ENCODE data around the gene ABTB1.

The ABTB1 gene

DNA sequence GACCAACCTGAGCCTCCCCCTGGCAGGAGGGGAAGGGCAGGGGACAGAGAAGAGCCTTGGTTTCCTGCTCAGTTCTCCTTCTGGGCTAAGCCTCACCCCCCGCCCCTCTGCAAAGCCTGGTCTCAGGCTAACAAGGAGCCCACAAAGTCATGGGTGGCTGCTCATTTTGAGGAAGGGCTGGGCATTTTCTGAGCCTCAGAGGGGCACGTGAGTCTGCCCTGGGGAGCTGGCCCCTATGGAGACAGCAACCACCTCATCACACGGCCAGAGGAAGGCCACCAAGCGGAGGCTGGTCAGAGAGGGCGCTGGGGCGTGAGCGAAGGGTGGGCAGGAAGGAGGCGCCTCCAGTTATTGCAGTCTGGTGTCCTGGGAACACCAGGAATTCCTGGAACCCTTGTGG is 18.7 kb downstream of the ABTB1 start:
- Histone ChIP-seq H3K9me3 (ENCODE audit: control insufficient read depth, insufficient read depth, low read depth, low read length) (no peaks in the 10 kb centered on the region), H3K27ac (ENCODE audit: extremely low read depth, low read depth, low read length) (no peak overlapping the region), H3K36me3 (ENCODE audit: control insufficient read depth in 2 of 2, insufficient read depth in 1 of 2, low read length in 2 of 2) (no peaks in the 10 kb centered on the region), H3K4me3 (ENCODE audit: low read depth, low read length) (no peak overlapping the region), H3K4me1 (ENCODE audit: control insufficient read depth, insufficient read depth, low read length) (no peaks in the 10 kb centered on the region)
- ChIA-PET CTCF (interaction anchor here (1.2 to 1.4 kb wide), 3 partner anchors 140 to 268 kb away, joined by 4 to 7 read pairs (median 5); no protein-coding TSS in a partner anchor), POLR2A (no interaction called here)
- no peak for TF ChIP-seq GLIS2 (tag by site-specific recombination; IDR thresholded peaks at IDR 0.05)

DNA sequence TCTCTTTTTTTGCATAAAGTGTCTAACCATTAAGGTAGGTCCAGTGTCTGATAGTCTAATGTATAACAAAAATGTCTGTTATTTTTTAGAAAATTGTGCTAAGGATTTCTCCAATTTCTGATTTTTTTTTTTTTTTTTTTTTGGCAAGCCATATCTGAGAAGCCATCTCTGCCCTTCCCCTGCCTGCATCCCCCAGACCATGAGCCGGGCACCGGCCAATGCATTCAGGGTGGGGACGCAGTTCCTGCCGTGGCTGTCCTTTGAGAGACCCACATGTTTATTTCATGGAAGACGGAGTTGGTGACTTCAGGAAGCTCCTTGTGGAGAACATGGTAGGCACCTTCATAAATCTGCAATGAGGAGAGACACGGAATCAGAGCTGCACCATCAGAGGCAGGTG is 19.2 kb downstream of the ABTB1 start:
- CTCF ChIA-PET = interaction anchor here (1.4 kb wide), 1 partner anchor 267 kb away, joined by 4 read pairs; no protein-coding TSS in a partner anchor

DNA sequence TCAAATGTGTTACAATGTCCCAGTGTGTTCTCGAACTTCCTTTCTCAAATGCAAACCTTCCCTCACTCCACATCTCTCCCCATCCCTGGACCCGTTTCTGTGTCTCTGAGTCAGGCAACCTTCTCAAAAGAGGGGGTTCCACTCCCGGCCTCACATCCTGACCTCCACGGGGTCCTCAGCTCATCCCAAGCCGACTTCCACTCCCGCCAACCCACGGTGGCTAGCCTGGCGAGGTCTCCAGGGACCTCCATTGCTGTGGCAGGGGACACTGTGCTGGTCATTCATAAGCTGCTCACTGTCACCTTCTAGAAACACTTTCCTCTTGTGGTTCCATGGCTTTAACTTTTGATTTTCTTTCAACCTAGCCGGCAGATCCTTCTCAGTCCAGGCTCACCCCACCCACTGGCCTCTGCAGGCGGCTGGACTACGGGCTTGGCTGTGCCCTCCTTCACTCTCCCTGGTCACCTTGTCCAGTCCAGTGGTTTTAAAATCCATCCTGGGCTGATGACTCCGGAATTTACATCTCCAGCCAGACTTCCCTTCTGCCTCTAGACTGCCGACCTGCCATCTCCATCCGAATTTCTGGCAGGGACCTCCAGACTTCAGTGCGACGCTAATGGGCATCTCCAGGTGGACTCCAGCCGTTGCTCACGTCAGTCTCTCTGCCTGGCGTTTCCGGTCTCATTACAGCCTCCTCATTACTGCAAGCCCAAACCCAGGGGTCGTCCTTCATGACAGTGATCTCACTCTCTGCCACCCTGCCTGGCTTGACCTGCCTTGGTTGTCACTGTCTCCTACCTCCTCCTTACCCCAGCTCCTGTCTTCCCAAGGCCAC is 20.0 kb downstream of the ABTB1 start:
- ChIA-PET POLR2A (no interaction called here), CTCF (no interaction called here)
- H3K9me3 ChIP-seq (ENCODE audit: control insufficient read depth, insufficient read depth, low read depth, low read length) = no peaks in the 10 kb centered on the region
- H3K36me3 ChIP-seq (ENCODE audit: control insufficient read depth in 2 of 2, insufficient read depth in 1 of 2, low read length in 2 of 2) = no peaks in the 10 kb centered on the region
- no peak overlapping the region for H3K27ac ChIP-seq (ENCODE audit: extremely low read depth, low read depth, low read length)
- no peak for TF ChIP-seq ZNF707 (tag by site-specific recombination; IDR thresholded peaks at IDR 0.05)
- TF ChIP-seq ZEB2 (tag by site-specific recombination; IDR thresholded peaks at IDR 0.05) = no peak
- TF ChIP-seq, protein P1, sequence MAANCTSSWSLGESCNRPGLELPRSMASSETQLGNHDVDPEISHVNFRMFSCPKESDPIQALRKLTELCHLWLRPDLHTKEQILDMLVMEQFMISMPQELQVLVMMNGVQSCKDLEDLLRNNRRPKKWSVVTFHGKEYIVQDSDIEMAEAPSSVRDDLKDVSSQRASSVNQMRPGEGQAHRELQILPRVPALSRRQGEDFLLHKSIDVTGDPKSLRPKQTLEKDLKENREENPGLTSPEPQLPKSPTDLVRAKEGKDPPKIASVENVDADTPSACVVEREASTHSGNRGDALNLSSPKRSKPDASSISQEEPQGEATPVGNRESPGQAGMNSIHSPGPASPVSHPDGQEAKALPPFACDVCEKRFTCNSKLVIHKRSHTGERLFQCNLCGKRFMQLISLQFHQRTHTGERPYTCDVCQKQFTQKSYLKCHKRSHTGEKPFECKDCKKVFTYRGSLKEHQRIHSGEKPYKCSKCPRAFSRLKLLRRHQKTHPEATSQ (tag by site-specific recombination; IDR thresholded peaks at IDR 0.05) = no peak
- no peak for TF ChIP-seq ZNF610 (tag by site-specific recombination; IDR thresholded peaks at IDR 0.05; ENCODE audit: borderline replicate concordance)
- TF ChIP-seq YY1 (tag by site-specific recombination; IDR thresholded peaks at IDR 0.05) = no peak
- TF ChIP-seq, protein P2, sequence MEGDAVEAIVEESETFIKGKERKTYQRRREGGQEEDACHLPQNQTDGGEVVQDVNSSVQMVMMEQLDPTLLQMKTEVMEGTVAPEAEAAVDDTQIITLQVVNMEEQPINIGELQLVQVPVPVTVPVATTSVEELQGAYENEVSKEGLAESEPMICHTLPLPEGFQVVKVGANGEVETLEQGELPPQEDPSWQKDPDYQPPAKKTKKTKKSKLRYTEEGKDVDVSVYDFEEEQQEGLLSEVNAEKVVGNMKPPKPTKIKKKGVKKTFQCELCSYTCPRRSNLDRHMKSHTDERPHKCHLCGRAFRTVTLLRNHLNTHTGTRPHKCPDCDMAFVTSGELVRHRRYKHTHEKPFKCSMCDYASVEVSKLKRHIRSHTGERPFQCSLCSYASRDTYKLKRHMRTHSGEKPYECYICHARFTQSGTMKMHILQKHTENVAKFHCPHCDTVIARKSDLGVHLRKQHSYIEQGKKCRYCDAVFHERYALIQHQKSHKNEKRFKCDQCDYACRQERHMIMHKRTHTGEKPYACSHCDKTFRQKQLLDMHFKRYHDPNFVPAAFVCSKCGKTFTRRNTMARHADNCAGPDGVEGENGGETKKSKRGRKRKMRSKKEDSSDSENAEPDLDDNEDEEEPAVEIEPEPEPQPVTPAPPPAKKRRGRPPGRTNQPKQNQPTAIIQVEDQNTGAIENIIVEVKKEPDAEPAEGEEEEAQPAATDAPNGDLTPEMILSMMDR (tag by site-specific recombination; IDR thresholded peaks at IDR 0.05) = no peak
- no peak for TF ChIP-seq SALL2 (tag by site-specific recombination; IDR thresholded peaks at IDR 0.05; ENCODE audit: borderline replicate concordance)
- TF ChIP-seq, protein P3, sequence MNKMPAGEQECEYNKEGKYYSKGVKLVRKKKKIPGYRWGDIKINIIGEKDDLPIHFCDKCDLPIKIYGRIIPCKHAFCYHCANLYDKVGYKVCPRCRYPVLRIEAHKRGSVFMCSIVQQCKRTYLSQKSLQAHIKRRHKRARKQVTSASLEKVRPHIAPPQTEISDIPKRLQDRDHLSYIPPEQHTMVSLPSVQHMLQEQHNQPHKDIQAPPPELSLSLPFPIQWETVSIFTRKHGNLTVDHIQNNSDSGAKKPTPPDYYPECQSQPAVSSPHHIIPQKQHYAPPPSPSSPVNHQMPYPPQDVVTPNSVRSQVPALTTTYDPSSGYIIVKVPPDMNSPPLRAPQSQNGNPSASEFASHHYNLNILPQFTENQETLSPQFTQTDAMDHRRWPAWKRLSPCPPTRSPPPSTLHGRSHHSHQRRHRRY (tag by site-specific recombination; IDR thresholded peaks at IDR 0.05) = no peak
- TF ChIP-seq EGR2 (tag by site-specific recombination; IDR thresholded peaks at IDR 0.05; ENCODE audit: low read depth) = no peak
- no peak for TF ChIP-seq ZIC2 (tag by site-specific recombination; IDR thresholded peaks at IDR 0.05)
- TF ChIP-seq, protein P4, sequence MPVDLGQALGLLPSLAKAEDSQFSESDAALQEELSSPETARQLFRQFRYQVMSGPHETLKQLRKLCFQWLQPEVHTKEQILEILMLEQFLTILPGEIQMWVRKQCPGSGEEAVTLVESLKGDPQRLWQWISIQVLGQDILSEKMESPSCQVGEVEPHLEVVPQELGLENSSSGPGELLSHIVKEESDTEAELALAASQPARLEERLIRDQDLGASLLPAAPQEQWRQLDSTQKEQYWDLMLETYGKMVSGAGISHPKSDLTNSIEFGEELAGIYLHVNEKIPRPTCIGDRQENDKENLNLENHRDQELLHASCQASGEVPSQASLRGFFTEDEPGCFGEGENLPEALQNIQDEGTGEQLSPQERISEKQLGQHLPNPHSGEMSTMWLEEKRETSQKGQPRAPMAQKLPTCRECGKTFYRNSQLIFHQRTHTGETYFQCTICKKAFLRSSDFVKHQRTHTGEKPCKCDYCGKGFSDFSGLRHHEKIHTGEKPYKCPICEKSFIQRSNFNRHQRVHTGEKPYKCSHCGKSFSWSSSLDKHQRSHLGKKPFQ (tag by site-specific recombination; IDR thresholded peaks at IDR 0.05) = no peak
- TF ChIP-seq, protein P5, sequence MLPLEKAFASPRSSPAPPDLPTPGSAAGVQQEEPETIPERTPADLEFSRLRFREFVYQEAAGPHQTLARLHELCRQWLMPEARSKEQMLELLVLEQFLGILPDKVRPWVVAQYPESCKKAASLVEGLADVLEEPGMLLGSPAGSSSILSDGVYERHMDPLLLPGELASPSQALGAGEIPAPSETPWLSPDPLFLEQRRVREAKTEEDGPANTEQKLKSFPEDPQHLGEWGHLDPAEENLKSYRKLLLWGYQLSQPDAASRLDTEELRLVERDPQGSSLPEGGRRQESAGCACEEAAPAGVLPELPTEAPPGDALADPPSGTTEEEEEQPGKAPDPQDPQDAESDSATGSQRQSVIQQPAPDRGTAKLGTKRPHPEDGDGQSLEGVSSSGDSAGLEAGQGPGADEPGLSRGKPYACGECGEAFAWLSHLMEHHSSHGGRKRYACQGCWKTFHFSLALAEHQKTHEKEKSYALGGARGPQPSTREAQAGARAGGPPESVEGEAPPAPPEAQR (tag by site-specific recombination; IDR thresholded peaks at IDR 0.05) = no peak
- no peak overlapping the region for H3K4me3 ChIP-seq (ENCODE audit: low read depth, low read length)
- H3K4me1 ChIP-seq (ENCODE audit: control insufficient read depth, insufficient read depth, low read length) = no peaks in the 10 kb centered on the region

More for the DNA sequence above, 19.2 kb downstream of the ABTB1 start:
- H3K27ac ChIP-seq (ENCODE audit: extremely low read depth, low read depth, low read length) = no peak overlapping the region
- H3K4me3 ChIP-seq (ENCODE audit: low read depth, low read length) = no peak overlapping the region
- POLR2A ChIA-PET = no interaction called here
- TF ChIP-seq ZFP41 (tag by site-specific recombination; IDR thresholded peaks at IDR 0.05; ENCODE audit: borderline replicate concordance) (no peak), ZNF423 (tag by site-specific recombination; IDR thresholded peaks at IDR 0.05) (no peak), ZNF324 (tag by site-specific recombination; IDR thresholded peaks at IDR 0.05) (no peak), ZNF121 (tag by site-specific recombination; IDR thresholded peaks at IDR 0.05) (no peak), SP2 (tag by site-specific recombination; IDR thresholded peaks at IDR 0.05) (no peak)
- TF ChIP-seq, protein P6, sequence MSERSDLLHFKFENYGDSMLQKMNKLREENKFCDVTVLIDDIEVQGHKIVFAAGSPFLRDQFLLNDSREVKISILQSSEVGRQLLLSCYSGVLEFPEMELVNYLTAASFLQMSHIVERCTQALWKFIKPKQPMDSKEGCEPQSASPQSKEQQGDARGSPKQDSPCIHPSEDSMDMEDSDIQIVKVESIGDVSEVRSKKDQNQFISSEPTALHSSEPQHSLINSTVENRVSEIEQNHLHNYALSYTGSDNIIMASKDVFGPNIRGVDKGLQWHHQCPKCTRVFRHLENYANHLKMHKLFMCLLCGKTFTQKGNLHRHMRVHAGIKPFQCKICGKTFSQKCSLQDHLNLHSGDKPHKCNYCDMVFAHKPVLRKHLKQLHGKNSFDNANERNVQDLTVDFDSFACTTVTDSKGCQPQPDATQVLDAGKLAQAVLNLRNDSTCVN (tag by site-specific recombination; optimal IDR thresholded peaks at IDR 0.05) = no peak
- H3K9me3 ChIP-seq (ENCODE audit: control insufficient read depth, insufficient read depth, low read depth, low read length) = no peaks in the 10 kb centered on the region
- no peaks in the 10 kb centered on the region for H3K36me3 ChIP-seq (ENCODE audit: control insufficient read depth in 2 of 2, insufficient read depth in 1 of 2, low read length in 2 of 2)
- no peaks in the 10 kb centered on the region for H3K4me1 ChIP-seq (ENCODE audit: control insufficient read depth, insufficient read depth, low read length)

Data from HEK293 (cell line).